Ovary (tissue), 9 donors: Measurements from ENCODE around the gene NPW. TPM values are rescaled to one million over a fixed set of nuclear protein-coding genes. Genes with fewer than 3 reads are reported as not detected.
A peak's percentile ranks its signal among the peaks of the same experiment; 100 is the strongest.

Source experiments
- DNase-seq, 5 donors: peaks; one replicate each; pipeline ENCODE4 v3.0.0-alpha.2; 2019 to 2020
- H3K27ac ChIP-seq, 2 donors: fragments of 200-600 bp; one replicate each; pipeline versions ENCODE4 v1.5.1 to v1.8.0; 2019 to 2022
- H3K27me3 ChIP-seq: fragments of 200-600 bp; one replicate; pipeline ENCODE4 v1.8.0; 2022
- H3K36me3 ChIP-seq: fragments of 200-600 bp; sonication (generic); one replicate; pipeline ENCODE4 v1.5.1; 2019
- H3K4me1 ChIP-seq: one replicate; pipeline ENCODE4 v1.8.1; 2013; ENCODE audit warnings: mild to moderate bottlenecking, moderate library complexity; ENCODE audit not compliant: insufficient read depth
- H3K4me3 ChIP-seq: fragments of 200-600 bp; sonication (generic); one replicate; pipeline ENCODE4 v1.5.1; 2017
- H3K9me3 ChIP-seq, 2 donors: fragments of 200-600 bp in 1 of 2; sonication (generic) in 1 of 2; one replicate each; pipeline versions ENCODE4 v1.5.1 to v1.8.1; 2013 to 2019; ENCODE audit warnings: mild to moderate bottlenecking in 1 of 2, moderate library complexity in 1 of 2
- CTCF ChIP-seq, 3 donors: fragments of 450-650 bp in 2 of 3; fragments of 200-600 bp in 1 of 3; IDR thresholded peaks; one replicate each; pipeline versions ENCODE4 v1.5.1 to v1.8.0; 2016 to 2022; ENCODE audit warnings: antibody characterized with exemption in 3 of 3, mild to moderate bottlenecking in 1 of 3
- EP300 ChIP-seq: sonication (generic); formaldehyde crosslinking; IDR thresholded peaks from one replicate; pipeline ENCODE4 v1.6.1; 2017; ENCODE audit warnings: antibody characterized with exemption
- POLR2A ChIP-seq: fragments of 450-650 bp; IDR thresholded peaks from one replicate; pipeline ENCODE4 v1.6.1; 2017; ENCODE audit warnings: antibody characterized with exemption, mild to moderate bottlenecking, moderate library complexity
- WGBS, 3 donors: extraction: QIAGEN DNeasy Blood & Tissue Kit in 1 of 3; methylation state at CpG; one replicate each; pipeline versions ENCODE4 v1.1.5 to v1.1.7; 2013 to 2017; 5-methylcytosine and 5-hydroxymethylcytosine counted together
- intact Hi-C, 4 donors: fragments of 100-400 bp; cut with DNase I; formaldehyde crosslinking; loops; one replicate each; pipeline versions ENCODE4 v1.11.0 to v1.15.1; 2022 to 2023
- polyA plus RNA-seq, 2 donors: library from polyadenylated mRNA; stranded (reverse); fragments of 200-250 nt in 1 of 2; fragments of 350-450 nt in 1 of 2; fragmentation: Illumina TruSeq in 1 of 2; extraction: RNeasy Lipid Tissue Mini Kit (QIAGEN cat#74804) in 1 of 2; gene quantifications; one replicate each; pipeline ENCODE4 v1.2.3, GENCODE V29; 2013 to 2014
- total RNA-seq, 7 donors: library from RNA; depleted of rRNA in 2 of 7; stranded (reverse); fragments of >200 nt in 2 of 7; fragmentation: NEBNext Ultra II Directional in 3 of 7; extraction: Animal tissue kit (Norgen Biotek cat#: 25700) in 3 of 7; gene quantifications; one replicate each; pipeline versions ENCODE4 v1.1.0 to v1.2.4, GENCODE V29; 2016 to 2023
- donor health status: DM: no; HTN: no; CAD: no; lungs with moderate emphysema.
- donor health status: DM: no; HTN: no; CAD: no.
- donor health status: Bipolar disorder and iron deficiency.
- donor health status: DM: yes; HTN: yes; CAD: no.
- donor health status: DM: no; HTN: no; CAD: no.
- donor health status: DM: yes; HTN: yes; CAD: no.

Gene NPW
- total and polyA plus RNA-seq, 9 donors = 0.17 to 1.1 (median 0.62) TPM; not detected in 5

- Histone ChIP-seq H3K4me1 (peaks cover 18% of the 10 kb centered on the region), H3K27ac (peak overlapping the region; percentile 26 to 61), H3K9me3 (no peaks in the 10 kb centered on the region), H3K4me3 (peak overlapping the region; percentile 52), H3K27me3 (no peaks in the 10 kb centered on the region), H3K36me3 (no peaks in the 10 kb centered on the region)
- 3 to 6% (median 3%) methylated on average over 25 to 76 of the region's 76 CpGs for WGBS, 3 donors
- TF ChIP-seq CTCF (IDR thresholded peaks at IDR 0.05) (no peak), POLR2A (no peak), EP300 (no peak)
- intact Hi-C loops = loop anchor here in 1 of 4 donors (5.0 kb wide), 1 partner anchor 125 kb away; no protein-coding TSS in a partner anchor
- DNase-seq = peak in 3 of 5 donors; percentile 36 to 51 (median 49)
These were observed 7.7 kb downstream of the NPW start for GRCh38 chr16:2027024-2028010.

GRCh38 chr16:2028146-2028545 is 8.6 kb downstream of the NPW start:
- Histone ChIP-seq H3K27ac (peak overlapping the region in 1 of 2 donors; percentile 6), H3K27me3 (no peaks in the 10 kb centered on the region), H3K36me3 (no peaks in the 10 kb centered on the region), H3K9me3 (no peaks in the 10 kb centered on the region), H3K4me3 (no peak overlapping the region), H3K4me1 (peaks cover 22% of the 10 kb centered on the region)
- intact Hi-C loops = loop anchor here in 1 of 4 donors (5.0 kb wide), 1 partner anchor 124 kb away; no protein-coding TSS in a partner anchor
- DNase-seq = peak in 1 of 5 donors; percentile 21
- TF ChIP-seq EP300 (no peak), POLR2A (no peak), CTCF (IDR thresholded peaks at IDR 0.05) (no peak)
- 43 to 62% (median 57%) methylated on average over 3 of the region's 3 CpGs for WGBS, 3 donors

GRCh38 chr16:2028620-2029220 is 9.1 kb downstream of the NPW start:
- Histone ChIP-seq H3K27me3 (no peaks in the 10 kb centered on the region), H3K4me3 (no peak overlapping the region), H3K9me3 (no peaks in the 10 kb centered on the region), H3K36me3 (no peaks in the 10 kb centered on the region), H3K4me1 (peaks cover 21% of the 10 kb centered on the region), H3K27ac (peak overlapping the region in 1 of 2 donors; percentile 6)
- 54 to 72% (median 70%) methylated on average over 18 of the region's 18 CpGs for WGBS, 3 donors
- DNase-seq = peak in 1 of 5 donors; percentile 13
- intact Hi-C loops = loop anchor here in 1 of 4 donors (5.0 kb wide), 1 partner anchor 124 kb away; no protein-coding TSS in a partner anchor
- TF ChIP-seq CTCF (IDR thresholded peaks at IDR 0.05) = no peak
- TF ChIP-seq POLR2A = no peak
- no peak for TF ChIP-seq EP300

GRCh38 chr16:2029350-2029749 is 9.8 kb downstream of the NPW start:
- no peak overlapping the region for H3K27ac ChIP-seq
- no peaks in the 10 kb centered on the region for H3K9me3 ChIP-seq
- H3K4me1 ChIP-seq = peaks cover 21% of the 10 kb centered on the region
- TF ChIP-seq POLR2A = no peak
- no peak for TF ChIP-seq EP300
- H3K27me3 ChIP-seq = no peaks in the 10 kb centered on the region
- intact Hi-C loops = loop anchor here in 1 of 4 donors (5.0 kb wide), 1 partner anchor 123 kb away; no protein-coding TSS in a partner anchor
- no peak for DNase-seq
- H3K4me3 ChIP-seq = no peak overlapping the region
- WGBS, 3 donors = 61 to 73% (median 67%) methylated on average over 21 to 22 of the region's 22 CpGs
- no peaks in the 10 kb centered on the region for H3K36me3 ChIP-seq
